Measurements from ENCODE around the gene GLIS2. TPM values are rescaled to one million over a fixed set of nuclear protein-coding genes. Genes with fewer than 3 reads are reported as not detected.

The GLIS2 gene
- polyA plus RNA-seq, 2 of the 4 experiments (the other 2 are of a cell fraction): 5.5 to 15.8 TPM

- TF ChIP-seq HES2 (IDR thresholded peaks at IDR 0.05) (no peak), NFE2L2 (conservative IDR thresholded peaks at IDR 0.05; ENCODE audit: low read length) (no peak), KDM1A (IDR thresholded peaks at IDR 0.05; ENCODE audit: low read depth) (no peak), NPAS2 (CRISPR knock-in tag; IDR thresholded peaks at IDR 0.05; ENCODE audit: borderline replicate concordance) (no peak)
These were observed 61.2 kb downstream of the GLIS2 start (continued) for GRCh38 chr16:4376893-4377572.

- Histone ChIP-seq H3K9me3 (no peaks in the 10 kb centered on the region), H3K4me3 (no peak overlapping the region), H3K27ac (peak overlapping the region in 1 of 2 experiments; percentile 51; a peak in 2 of 6 replicates), H3K4me2 (no peak overlapping the region), H3K4me1 (peaks cover 65% of the 10 kb centered on the region)
- POLR2A ChIA-PET: no interaction called here
- no peak for TF ChIP-seq ZSCAN20 (CRISPR knock-in tag; IDR thresholded peaks at IDR 0.05)
- TF ChIP-seq MAFK (IDR thresholded peaks at IDR 0.05; ENCODE audit: partially characterized antibody): no peak
- TF ChIP-seq FOSL2 (IDR thresholded peaks at IDR 0.05): no peak
- no peak for TF ChIP-seq FOSL2 (CRISPR knock-in tag; IDR thresholded peaks at IDR 0.05)
- TF ChIP-seq CHD4 (IDR thresholded peaks at IDR 0.05; ENCODE audit: borderline replicate concordance): no peak
- TF ChIP-seq MAX (IDR thresholded peaks at IDR 0.05): no peak
- no peak for TF ChIP-seq RNF2 (IDR thresholded peaks at IDR 0.05; ENCODE audit: borderline replicate concordance, low read depth)
- no peak for TF ChIP-seq HOXB5 (CRISPR knock-in tag; IDR thresholded peaks at IDR 0.05)
- TF ChIP-seq HES2 (IDR thresholded peaks at IDR 0.05): no peak
- 0 out of 6 replicates have a peak, but pooled peaks of 1 of the 2 experiments have one; percentile 5 for ATAC-seq
- CTCF ChIA-PET: interaction anchor here (0.7 to 25.9 kb wide), 10 partner anchors 9 to 116 kb away, joined by 3 to 638 read pairs (median 6); no protein-coding TSS in a partner anchor
- no peak for FAIRE-seq
- 60% methylated on average over 7 of the region's 12 CpGs for WGBS (ENCODE audit: missing lambda C conversion rate)
- DNase-seq (ENCODE audit: low read depth in 1 of 2, low spot score in 1 of 2): no peak
These were observed 61.8 kb downstream of the GLIS2 start for GRCh38 chr16:4377573-4378154.

- Histone ChIP-seq H3K4me1 (peaks cover 59% of the 10 kb centered on the region), H3K27ac (peak overlapping the region in 1 of 2 experiments; percentile 51; a peak in 1 of 6 replicates), H3K4me3 (no peak overlapping the region), H3K4me2 (no peak overlapping the region), H3K9me3 (no peaks in the 10 kb centered on the region)
- ChIA-PET POLR2A (no interaction called here), CTCF (interaction anchor here (0.7 to 25.9 kb wide), 9 partner anchors 9 to 68 kb away, joined by 3 to 638 read pairs (median 7); no protein-coding TSS in a partner anchor)
- DNase-seq (ENCODE audit: low read depth in 1 of 2, low spot score in 1 of 2) (no peak), FAIRE-seq (no peak), ATAC-seq (no peak)
- TF ChIP-seq PHF8 (IDR thresholded peaks at IDR 0.05; ENCODE audit: borderline replicate concordance, low read depth): no peak
- no peak for TF ChIP-seq JUNB (IDR thresholded peaks at IDR 0.05)
- TF ChIP-seq GATA3 (IDR thresholded peaks at IDR 0.05; ENCODE audit: borderline replicate concordance): no peak
- TF ChIP-seq NFE2L2 (conservative IDR thresholded peaks at IDR 0.05; ENCODE audit: low read length): no peak
- TF ChIP-seq MAZ (IDR thresholded peaks at IDR 0.05; ENCODE audit: borderline replicate concordance, low read depth, low read length): no peak
- no peak for TF ChIP-seq KDM1A (IDR thresholded peaks at IDR 0.05; ENCODE audit: low read depth)
- TF ChIP-seq KDM5A (IDR thresholded peaks at IDR 0.05): no peak
- TF ChIP-seq ZNF302 (CRISPR knock-in tag; IDR thresholded peaks at IDR 0.05): no peak
- TF ChIP-seq, protein P1, sequence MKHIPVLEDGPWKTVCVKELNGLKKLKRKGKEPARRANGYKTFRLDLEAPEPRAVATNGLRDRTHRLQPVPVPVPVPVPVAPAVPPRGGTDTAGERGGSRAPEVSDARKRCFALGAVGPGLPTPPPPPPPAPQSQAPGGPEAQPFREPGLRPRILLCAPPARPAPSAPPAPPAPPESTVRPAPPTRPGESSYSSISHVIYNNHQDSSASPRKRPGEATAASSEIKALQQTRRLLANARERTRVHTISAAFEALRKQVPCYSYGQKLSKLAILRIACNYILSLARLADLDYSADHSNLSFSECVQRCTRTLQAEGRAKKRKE (CRISPR knock-in tag; IDR thresholded peaks at IDR 0.05; ENCODE audit: low read depth): no peak
- no peak for TF ChIP-seq NPAS2 (CRISPR knock-in tag; IDR thresholded peaks at IDR 0.05; ENCODE audit: borderline replicate concordance)
- TF ChIP-seq EHF (CRISPR knock-in tag; IDR thresholded peaks at IDR 0.05): no peak
- TF ChIP-seq, protein P2, sequence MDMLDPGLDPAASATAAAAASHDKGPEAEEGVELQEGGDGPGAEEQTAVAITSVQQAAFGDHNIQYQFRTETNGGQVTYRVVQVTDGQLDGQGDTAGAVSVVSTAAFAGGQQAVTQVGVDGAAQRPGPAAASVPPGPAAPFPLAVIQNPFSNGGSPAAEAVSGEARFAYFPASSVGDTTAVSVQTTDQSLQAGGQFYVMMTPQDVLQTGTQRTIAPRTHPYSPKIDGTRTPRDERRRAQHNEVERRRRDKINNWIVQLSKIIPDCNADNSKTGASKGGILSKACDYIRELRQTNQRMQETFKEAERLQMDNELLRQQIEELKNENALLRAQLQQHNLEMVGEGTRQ (IDR thresholded peaks at IDR 0.05): no peak
- TF ChIP-seq FOSL2 (IDR thresholded peaks at IDR 0.05): no peak
- TF ChIP-seq FOSL2 (CRISPR knock-in tag; IDR thresholded peaks at IDR 0.05): no peak
- TF ChIP-seq ELK1 (IDR thresholded peaks at IDR 0.05; ENCODE audit: low read depth, low read length): no peak
- no peak for TF ChIP-seq MYC (IDR thresholded peaks at IDR 0.05; ENCODE audit: borderline replicate concordance, low read length)
- 82% methylated on average over 11 of the region's 15 CpGs for WGBS (ENCODE audit: missing lambda C conversion rate)
These were observed 62.3 kb downstream of the GLIS2 start for GRCh38 chr16:4378161-4378666.

Data from A549 (cell line).